HepG2 (cell line): Measurements from ENCODE around the gene RERE. TPM values are rescaled to one million over a fixed set of nuclear protein-coding genes. Genes with fewer than 3 reads are reported as not detected.

Experiments
- ATAC-seq: fragments of 200-7000 bp; cut with Tn5 transposase; 3 replicates; pipeline ENCODE4 v1.9.1; 2020; ENCODE audit warnings: mild to moderate bottlenecking, moderate library complexity
- BruUV-seq: library from RNA; stranded (reverse); fragments of 400-500 nt; replicated peaks from 2 replicates; lab custom pipeline; 2021; lab: Mats Ljungman, UMichigan
- CTCF ChIA-PET: fragments of 300-600 bp; formaldehyde crosslinking; extraction: SDS; loops from one replicate; lab custom pipeline; 2021; ENCODE audit warnings: low total read pairs, inconsistent platforms, low intra/inter-chr PET ratio; lab: Yijun Ruan, JAX
- POLR2A ChIA-PET: fragments of 350-600 bp; sonication (Branson Sonifier 250); formaldehyde crosslinking; loops from one replicate; lab custom pipeline; 2020; ENCODE audit warnings: antibody characterized with exemption, inconsistent platforms; lab: Yijun Ruan, JAX
- DNase-seq: peaks from one replicate; pipeline ENCODE4 v3.0.0-alpha.2; 2015; ENCODE audit warnings: low spot score
- FAIRE-seq: peaks from 3 replicates; lab custom pipeline; 2011; peaks lifted over from hg19 to GRCh38; lab: Jason Lieb, UNC
- H2AFZ ChIP-seq: one replicate; pipeline ENCODE4 v1.6.1; 2011; ENCODE audit warnings: low read length, inconsistent platforms
- H3K27ac ChIP-seq: fragments of 300-600 bp; 3 replicates; pipeline ENCODE4 v1.8.0; 2011; ENCODE audit warnings: mixed run types, mild to moderate bottlenecking, mixed read lengths, low read length, inconsistent platforms; ENCODE audit not compliant: insufficient read depth; ENCODE audit errors: extremely low read length
- H3K27me3 ChIP-seq, 2 experiments: fragments of 200-600 bp in 1 of 2; 2 replicates in 1 of 2; 3 replicates in 1 of 2; pipeline versions ENCODE4 v1.6.0 to v1.8.0; 2011; ENCODE audit warnings: low read length in 2 of 2, mild to moderate bottlenecking in 2 of 2, moderate library complexity in 2 of 2, inconsistent platforms in 1 of 2; ENCODE audit not compliant: insufficient read depth in 2 of 2, control insufficient read depth in 1 of 2
- H3K36me3 ChIP-seq, 2 experiments: fragments of 200-600 bp in 1 of 2; replicated peaks in 1 of 2; 2 replicates in 1 of 2; 3 replicates in 1 of 2; pipeline versions ENCODE4 v1.5.1 to v1.8.0; 2011; ENCODE audit warnings: low read length in 2 of 2, inconsistent platforms in 1 of 2; ENCODE audit not compliant: insufficient read depth in 2 of 2, control insufficient read depth in 1 of 2
- H3K4me1 ChIP-seq: 2 replicates; pipeline ENCODE4 v1.5.1; 2012; ENCODE audit warnings: low read length, inconsistent platforms; ENCODE audit not compliant: insufficient read depth
- H3K4me2 ChIP-seq: 2 replicates; pipeline ENCODE4 v1.6.0; 2011; ENCODE audit warnings: low read depth, low read length, inconsistent platforms
- H3K4me3 ChIP-seq, 3 experiments: fragments of 200-600 bp in 1 of 3; sonication (generic), shearing (Covaris generic) in 1 of 3; replicated peaks in 1 of 3; 2 replicates each; pipeline ENCODE4 v1.5.1; 2011 to 2016; ENCODE audit warnings: low read length in 3 of 3, inconsistent platforms in 2 of 3, low read depth in 2 of 3, mild to moderate bottlenecking in 2 of 3, control low read depth in 1 of 3, mixed read lengths in 1 of 3; ENCODE audit not compliant: insufficient read depth in 1 of 3
- H3K79me2 ChIP-seq: one replicate; pipeline ENCODE4 v1.6.1; 2011; ENCODE audit warnings: low read length, inconsistent platforms; ENCODE audit not compliant: insufficient read depth
- H3K9ac ChIP-seq: 2 replicates; pipeline ENCODE4 v1.6.0; 2011; ENCODE audit warnings: mild to moderate bottlenecking, low read depth, low read length, inconsistent platforms; ENCODE audit not compliant: insufficient read depth
- H3K9me3 ChIP-seq: 2 replicates; pipeline ENCODE4 v1.5.1; 2012; ENCODE audit warnings: mild to moderate bottlenecking, low read length
- H4K20me1 ChIP-seq: 2 replicates; pipeline ENCODE4 v1.6.0; 2011; ENCODE audit warnings: inconsistent platforms, mild to moderate bottlenecking, low read length, moderate library complexity; ENCODE audit not compliant: insufficient read depth
- ARID2 ChIP-seq: sonication (generic); formaldehyde crosslinking; IDR thresholded peaks from 2 replicates; pipeline ENCODE4 v1.8.1; 2022; ENCODE audit warnings: mild to moderate bottlenecking, missing genetic modification reagents, borderline replicate concordance
- ATM ChIP-seq: fragments of 450-650 bp; IDR thresholded peaks from 2 replicates; pipeline ENCODE4 v1.7.1; 2017; ENCODE audit warnings: mild to moderate bottlenecking, borderline replicate concordance
- CSRNP2 ChIP-seq: sonication (generic); formaldehyde crosslinking; conservative IDR thresholded peaks from 2 replicates; pipeline ENCODE4 v1.8.0; 2022; ENCODE audit warnings: low read depth, missing genetic modification reagents
- FOXK2 ChIP-seq: fragments of 450-650 bp; IDR thresholded peaks from 2 replicates; pipeline ENCODE4 v1.6.1; 2016
- NONO ChIP-seq, 2 experiments: fragments of 450-650 bp in 1 of 2; sonication (generic) in 1 of 2; formaldehyde crosslinking in 1 of 2; IDR thresholded peaks in 1 of 2; conservative IDR thresholded peaks in 1 of 2; 2 replicates each; pipeline versions ENCODE4 v1.6.1 to v1.8.0; 2017 to 2022; ENCODE audit warnings: mild to moderate bottlenecking in 1 of 2, missing genetic modification reagents in 1 of 2, moderate library complexity in 1 of 2
- SIX1 ChIP-seq: sonication (generic); formaldehyde crosslinking; IDR thresholded peaks from 2 replicates; pipeline ENCODE4 v1.4.0; 2020; ENCODE audit warnings: missing genetic modification reagents, borderline replicate concordance
- SP140L ChIP-seq: sonication (generic); formaldehyde crosslinking; IDR thresholded peaks from 2 replicates; pipeline ENCODE4 v1.4.0; 2020; ENCODE audit warnings: missing genetic modification reagents, borderline replicate concordance
- ZNF224 ChIP-seq: sonication (generic); formaldehyde crosslinking; IDR thresholded peaks from 2 replicates; pipeline ENCODE4 v1.5.0; 2020; ENCODE audit warnings: mild to moderate bottlenecking, missing genetic modification reagents
- ZNF609 ChIP-seq: sonication (generic); formaldehyde crosslinking; IDR thresholded peaks from 2 replicates; pipeline ENCODE4 v1.4.0; 2020; ENCODE audit warnings: mild to moderate bottlenecking, missing genetic modification reagents, borderline replicate concordance
- ZNF761 ChIP-seq: sonication (generic); formaldehyde crosslinking; conservative IDR thresholded peaks from 2 replicates; pipeline ENCODE4 v1.4.0; 2020; ENCODE audit warnings: mild to moderate bottlenecking, missing genetic modification reagents
- WGBS: methylation state at CpG from one replicate; pipeline ENCODE4 v1.1.6; 2017; ENCODE audit warnings: low lambda C conversion rate; 5-methylcytosine and 5-hydroxymethylcytosine counted together
- in situ Hi-C: cut with HindIII; loops from 2 replicates; pipeline ENCODE4 v1.10.0; 2017; ENCODE audit warnings: low pct_unique_long_range_greater_than_20kb; ENCODE audit not compliant: extremely low pct_ligation_motif_present
- intact Hi-C: fragments of 100-400 bp; cut with micrococcal nuclease; formaldehyde crosslinking; loops from one replicate; pipeline ENCODE4 v1.10.0; 2022; ENCODE audit not compliant: unreplicated experiment
- polyA plus RNA-seq, 8 experiments: library from polyadenylated mRNA; depleted of rRNA in 3 of 8; stranded (reverse) in 7 of 8; unstranded in 1 of 8; fragments of >200 nt; fragmentation: Illumina TruSeq in 4 of 8; extraction: Trizol in 4 of 8; gene quantifications; 2 replicates each; pipeline versions ENCODE4 v1.2.1 to v1.2.3, GENCODE V29; 2011 to 2016; ENCODE audit warnings: low read depth in 4 of 8, missing spikeins in 1 of 8, mixed read lengths in 1 of 8; ENCODE audit not compliant: insufficient read depth in 1 of 8
- total RNA-seq, 5 experiments: library from RNA; depleted of rRNA; stranded (reverse); fragments of >200 nt; fragmentation: Illumina TruSeq; extraction: Trizol; gene quantifications; 2 replicates each; pipeline ENCODE4 v1.2.3, GENCODE V29; 2016; ENCODE audit warnings: low read depth in 1 of 5
- TF ChIP-seq, protein P1 (sequence below): sonication (generic); formaldehyde crosslinking; IDR thresholded peaks from 2 replicates; pipeline ENCODE4 v1.4.0; 2020; ENCODE audit warnings: missing genetic modification reagents

RERE gene
- total and polyA plus RNA-seq, 2 of the 13 experiments (the other 11 are each of a cell fraction or from before 2014, with no cell fraction given) = 18.3 to 21.9 TPM

- ATAC-seq = no peak
- FAIRE-seq = no peak
- over 99% methylated on average over 12 of the region's 12 CpGs for WGBS
- Histone ChIP-seq H4K20me1 (peaks cover 40% of the 10 kb centered on the region), H3K4me3 (no peak overlapping the region), H3K27me3 (no peaks in the 10 kb centered on the region), H3K4me1 (no peaks in the 10 kb centered on the region), H2AFZ (no peak overlapping the region), H3K4me2 (no peak overlapping the region), H3K27ac (no peak overlapping the region), H3K9ac (no peak overlapping the region), H3K9me3 (no peaks in the 10 kb centered on the region), H3K36me3 (peaks cover 14 to 50% of the 10 kb centered on the region in 2 experiments), H3K79me2 (peaks cover 79% of the 10 kb centered on the region)
- ChIA-PET CTCF (no interaction called here), POLR2A (no interaction called here)
- in situ Hi-C loops = no loop called here
- DNase-seq = no peak
- intact Hi-C loops = no loop called here
- BruUV-seq = no TSS peak
- TF ChIP-seq CSRNP2 (CRISPR knock-in tag) = no peak
- TF ChIP-seq ZNF609 (CRISPR knock-in tag) = no peak
- TF ChIP-seq ATM = no peak
- TF ChIP-seq ARID2 = no peak
- TF ChIP-seq FOXK2 = no peak
- TF ChIP-seq SIX1 (CRISPR knock-in tag) = no peak
- TF ChIP-seq NONO (IDR thresholded peaks at IDR 0.05) = no peak
- no peak for TF ChIP-seq NONO (CRISPR knock-in tag; conservative IDR thresholded peaks at IDR 0.05)
- TF ChIP-seq ZNF761 (CRISPR knock-in tag) = no peak
- no peak for TF ChIP-seq ZNF224 (CRISPR knock-in tag)
- no peak for TF ChIP-seq SP140L
- TF ChIP-seq, protein P1, sequence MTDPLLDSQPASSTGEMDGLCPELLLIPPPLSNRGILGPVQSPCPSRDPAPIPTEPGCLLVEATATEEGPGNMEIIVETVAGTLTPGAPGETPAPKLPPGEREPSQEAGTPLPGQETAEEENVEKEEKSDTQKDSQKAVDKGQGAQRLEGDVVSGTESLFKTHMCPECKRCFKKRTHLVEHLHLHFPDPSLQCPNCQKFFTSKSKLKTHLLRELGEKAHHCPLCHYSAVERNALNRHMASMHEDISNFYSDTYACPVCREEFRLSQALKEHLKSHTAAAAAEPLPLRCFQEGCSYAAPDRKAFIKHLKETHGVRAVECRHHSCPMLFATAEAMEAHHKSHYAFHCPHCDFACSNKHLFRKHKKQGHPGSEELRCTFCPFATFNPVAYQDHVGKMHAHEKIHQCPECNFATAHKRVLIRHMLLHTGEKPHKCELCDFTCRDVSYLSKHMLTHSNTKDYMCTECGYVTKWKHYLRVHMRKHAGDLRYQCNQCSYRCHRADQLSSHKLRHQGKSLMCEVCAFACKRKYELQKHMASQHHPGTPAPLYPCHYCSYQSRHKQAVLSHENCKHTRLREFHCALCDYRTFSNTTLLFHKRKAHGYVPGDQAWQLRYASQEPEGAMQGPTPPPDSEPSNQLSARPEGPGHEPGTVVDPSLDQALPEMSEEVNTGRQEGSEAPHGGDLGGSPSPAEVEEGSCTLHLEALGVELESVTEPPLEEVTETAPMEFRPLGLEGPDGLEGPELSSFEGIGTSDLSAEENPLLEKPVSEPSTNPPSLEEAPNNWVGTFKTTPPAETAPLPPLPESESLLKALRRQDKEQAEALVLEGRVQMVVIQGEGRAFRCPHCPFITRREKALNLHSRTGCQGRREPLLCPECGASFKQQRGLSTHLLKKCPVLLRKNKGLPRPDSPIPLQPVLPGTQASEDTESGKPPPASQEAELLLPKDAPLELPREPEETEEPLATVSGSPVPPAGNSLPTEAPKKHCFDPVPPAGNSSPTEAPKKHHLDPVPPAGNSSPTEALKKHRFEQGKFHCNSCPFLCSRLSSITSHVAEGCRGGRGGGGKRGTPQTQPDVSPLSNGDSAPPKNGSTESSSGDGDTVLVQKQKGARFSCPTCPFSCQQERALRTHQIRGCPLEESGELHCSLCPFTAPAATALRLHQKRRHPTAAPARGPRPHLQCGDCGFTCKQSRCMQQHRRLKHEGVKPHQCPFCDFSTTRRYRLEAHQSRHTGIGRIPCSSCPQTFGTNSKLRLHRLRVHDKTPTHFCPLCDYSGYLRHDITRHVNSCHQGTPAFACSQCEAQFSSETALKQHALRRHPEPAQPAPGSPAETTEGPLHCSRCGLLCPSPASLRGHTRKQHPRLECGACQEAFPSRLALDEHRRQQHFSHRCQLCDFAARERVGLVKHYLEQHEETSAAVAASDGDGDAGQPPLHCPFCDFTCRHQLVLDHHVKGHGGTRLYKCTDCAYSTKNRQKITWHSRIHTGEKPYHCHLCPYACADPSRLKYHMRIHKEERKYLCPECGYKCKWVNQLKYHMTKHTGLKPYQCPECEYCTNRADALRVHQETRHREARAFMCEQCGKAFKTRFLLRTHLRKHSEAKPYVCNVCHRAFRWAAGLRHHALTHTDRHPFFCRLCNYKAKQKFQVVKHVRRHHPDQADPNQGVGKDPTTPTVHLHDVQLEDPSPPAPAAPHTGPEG = no peak
These were observed 428.5 kb downstream of the RERE start for GRCh38 chr1:8388732-8389562.
